ENCODE measurements around the gene EHD1. TPM values are rescaled to one million over a fixed set of nuclear protein-coding genes. Genes with fewer than 3 reads are reported as not detected.
A peak's percentile ranks its signal among the peaks of the same experiment; 100 is the strongest.

The EHD1 gene
- total and polyA plus RNA-seq, 4 donors: 40.9 to 102 (median 79.1) TPM

DNA sequence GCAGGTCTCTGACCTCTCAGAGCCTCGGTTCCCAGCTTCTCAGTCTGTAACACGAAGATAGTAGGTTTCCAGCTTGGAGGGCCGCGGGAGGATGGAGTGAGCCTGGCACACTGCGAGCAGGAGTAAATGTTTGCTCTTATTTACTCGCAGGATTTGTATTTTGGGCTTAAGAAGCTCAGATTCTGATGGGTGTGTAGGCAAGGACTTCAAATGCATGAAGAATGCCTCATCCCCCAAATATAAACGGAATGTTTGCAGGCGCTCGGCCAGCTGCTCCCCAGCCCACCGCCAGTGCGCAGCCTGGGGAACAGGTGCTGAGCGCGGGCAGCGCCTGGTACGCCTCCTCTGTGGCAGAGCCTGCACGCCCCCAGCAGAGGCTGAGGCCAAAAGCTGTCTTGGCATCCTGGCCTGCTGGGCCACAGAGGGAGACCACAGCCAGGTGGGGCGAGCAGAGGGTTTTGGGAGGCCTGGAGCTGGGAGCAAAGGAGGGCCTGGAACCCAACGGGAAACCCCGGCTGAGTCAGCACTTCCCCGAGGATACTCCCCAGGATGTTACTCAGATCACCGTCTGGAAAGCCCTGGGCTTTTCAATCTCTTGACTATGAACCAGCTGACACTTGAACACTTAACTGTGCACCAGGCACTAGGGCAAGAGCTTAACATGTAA is 9.4 kb downstream of the EHD1 start:
- Histone ChIP-seq H3K36me3 (ENCODE audit: control insufficient read depth, insufficient read depth, low read length) (peaks cover 77% of the 10 kb centered on the region), H3K4me1 (ENCODE audit: control insufficient read depth, insufficient read depth, low read length) (peaks cover 62% of the 10 kb centered on the region)
- 67% methylated on average over 17 of the region's 21 CpGs for WGBS (ENCODE audit: insufficient coverage)

DNA sequence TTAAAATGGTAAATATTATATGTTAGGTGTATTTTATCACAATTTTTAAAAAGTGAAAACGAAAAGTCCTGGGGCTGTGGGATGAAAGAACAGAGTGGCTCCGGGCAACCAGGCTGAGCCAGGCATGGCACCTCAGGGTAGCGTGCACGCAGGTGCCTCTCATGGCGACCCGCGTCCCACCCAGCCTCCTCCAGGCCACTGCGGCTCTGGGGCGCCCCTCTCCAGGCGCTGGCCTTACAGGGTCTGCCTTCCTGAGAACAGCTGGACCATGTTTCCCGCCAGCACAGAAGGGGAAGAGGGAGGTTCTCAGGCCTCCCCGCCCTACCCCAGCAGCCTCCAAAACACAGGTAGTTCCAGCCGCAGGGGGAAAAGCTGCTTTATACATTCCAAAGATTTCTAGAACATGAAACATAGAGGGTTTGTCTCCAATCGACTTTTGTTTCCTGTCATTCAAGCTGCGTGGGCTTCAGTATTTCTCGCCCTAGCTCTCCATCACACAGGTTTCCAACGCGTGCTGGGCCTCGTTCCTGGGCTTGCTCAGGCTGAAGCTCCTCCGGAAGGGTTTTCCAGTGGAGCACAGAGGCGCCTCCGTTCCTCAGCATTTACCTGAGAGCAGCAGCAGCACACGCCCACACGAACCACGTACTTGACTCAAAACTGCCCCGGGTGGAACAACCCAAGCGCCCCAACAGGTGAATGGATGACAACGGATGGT is 10.5 kb downstream of the EHD1 start:
- Histone ChIP-seq H3K4me1 (ENCODE audit: control insufficient read depth, insufficient read depth, low read length) (peaks cover 69% of the 10 kb centered on the region), H3K36me3 (ENCODE audit: control insufficient read depth, insufficient read depth, low read length) (peaks cover 79% of the 10 kb centered on the region), H3K9me3 (ENCODE audit: control insufficient read depth, insufficient read depth, low read length) (no peaks in the 10 kb centered on the region), H3K4me3 (ENCODE audit: low read depth, low read length) (no peak overlapping the region), H3K27me3 (ENCODE audit: control insufficient read depth, insufficient read depth, low read length) (no peaks in the 10 kb centered on the region), H3K27ac (ENCODE audit: low read depth, low read length) (no peak overlapping the region)
- DNase-seq (ENCODE audit: low read depth in 4 of 6, low spot score in 6 of 6): no peak
- WGBS (ENCODE audit: insufficient coverage): 94% methylated on average over 23 of the region's 28 CpGs

More for the DNA sequence above, 9.4 kb downstream of the EHD1 start:
- DNase-seq (ENCODE audit: low read depth in 4 of 6, low spot score in 6 of 6): peak in 1 of 6 donors; percentile 35
- Histone ChIP-seq H3K27ac (ENCODE audit: low read depth, low read length) (peak overlapping the region; percentile 48), H3K4me3 (ENCODE audit: low read depth, low read length) (no peak overlapping the region), H3K9me3 (ENCODE audit: control insufficient read depth, insufficient read depth, low read length) (no peaks in the 10 kb centered on the region), H3K27me3 (ENCODE audit: control insufficient read depth, insufficient read depth, low read length) (no peaks in the 10 kb centered on the region)

DNA sequence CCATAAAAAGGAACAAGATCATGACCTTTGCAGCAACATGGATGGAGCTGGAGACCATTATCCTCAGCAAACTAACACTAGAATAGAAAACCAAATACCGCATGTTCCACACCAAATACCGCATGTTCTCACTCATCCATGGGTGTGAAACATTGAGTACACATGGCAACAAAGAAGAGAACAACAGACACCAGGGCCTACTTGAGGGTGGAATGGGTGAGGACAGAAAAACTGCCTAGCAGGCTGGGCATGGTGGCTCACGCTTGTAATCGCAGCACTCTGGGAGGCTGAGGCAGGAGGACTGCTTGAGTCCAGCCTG is 12.3 kb downstream of the EHD1 start:
- 100% methylated on average over 1 of the region's 4 CpGs for WGBS (ENCODE audit: insufficient coverage)
- no peak for DNase-seq (ENCODE audit: low read depth in 4 of 6, low spot score in 6 of 6)
- H3K36me3 ChIP-seq (ENCODE audit: control insufficient read depth, insufficient read depth, low read length): peaks cover 68% of the 10 kb centered on the region
- H3K4me1 ChIP-seq (ENCODE audit: control insufficient read depth, insufficient read depth, low read length): peaks cover 65% of the 10 kb centered on the region
- H3K27me3 ChIP-seq (ENCODE audit: control insufficient read depth, insufficient read depth, low read length): no peaks in the 10 kb centered on the region
- no peaks in the 10 kb centered on the region for H3K9me3 ChIP-seq (ENCODE audit: control insufficient read depth, insufficient read depth, low read length)
- H3K4me3 ChIP-seq (ENCODE audit: low read depth, low read length): no peak overlapping the region
- H3K27ac ChIP-seq (ENCODE audit: low read depth, low read length): no peak overlapping the region

DNA sequence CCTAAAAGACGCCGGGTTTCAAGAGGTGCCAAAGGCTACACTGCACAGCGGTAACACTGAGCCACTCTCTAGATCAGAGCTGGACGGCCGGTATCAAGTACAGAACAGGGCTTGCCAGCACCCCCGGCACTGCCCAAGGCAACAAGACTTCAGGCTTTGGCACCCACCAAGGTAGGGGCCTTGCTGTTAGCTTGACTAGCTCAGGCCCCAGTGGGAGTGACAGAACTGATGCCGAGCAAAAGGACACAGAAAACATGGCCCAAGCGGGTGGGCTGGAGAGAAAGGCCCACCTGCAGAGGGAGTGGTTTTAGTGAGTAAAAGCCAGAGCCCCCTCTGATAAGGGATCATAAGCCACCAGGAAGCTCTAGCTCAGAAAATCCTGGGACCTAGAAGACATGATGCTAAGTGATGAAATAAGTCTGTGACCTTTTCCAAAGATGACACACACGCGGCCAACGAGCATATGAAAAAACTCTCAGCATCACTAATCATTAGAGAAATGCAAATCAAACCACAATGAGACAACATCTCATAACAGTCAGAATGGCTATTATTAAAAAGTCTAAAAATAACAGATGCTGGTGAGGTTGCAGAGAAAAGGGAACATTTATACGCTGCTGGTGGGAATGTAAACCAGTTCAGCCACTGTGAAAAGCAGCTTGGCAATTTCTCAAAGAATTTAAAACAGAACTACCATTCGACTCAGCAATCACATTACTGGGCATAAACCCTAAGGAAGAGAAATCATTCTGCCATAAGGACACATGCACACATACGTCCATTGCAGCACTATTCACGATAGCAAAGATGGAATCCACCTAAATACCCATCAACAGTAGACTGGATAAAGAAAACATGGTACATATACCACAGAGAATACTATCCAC is 12.9 kb downstream of the EHD1 start:
- Histone ChIP-seq H3K36me3 (ENCODE audit: control insufficient read depth, insufficient read depth, low read length) (peaks cover 63% of the 10 kb centered on the region), H3K9me3 (ENCODE audit: control insufficient read depth, insufficient read depth, low read length) (no peaks in the 10 kb centered on the region), H3K27ac (ENCODE audit: low read depth, low read length) (peak overlapping the region; percentile 85), H3K4me3 (ENCODE audit: low read depth, low read length) (no peak overlapping the region), H3K27me3 (ENCODE audit: control insufficient read depth, insufficient read depth, low read length) (no peaks in the 10 kb centered on the region), H3K4me1 (ENCODE audit: control insufficient read depth, insufficient read depth, low read length) (peaks cover 59% of the 10 kb centered on the region)
- DNase-seq (ENCODE audit: low read depth in 4 of 6, low spot score in 6 of 6): peak in 1 of 6 donors; percentile 33
- 66% methylated on average over 11 of the region's 15 CpGs for WGBS (ENCODE audit: insufficient coverage)

- Histone ChIP-seq H3K36me3 (ENCODE audit: control insufficient read depth, insufficient read depth, low read length) (peaks cover 64% of the 10 kb centered on the region), H3K4me1 (ENCODE audit: control insufficient read depth, insufficient read depth, low read length) (peaks cover 50% of the 10 kb centered on the region), H3K27me3 (ENCODE audit: control insufficient read depth, insufficient read depth, low read length) (no peaks in the 10 kb centered on the region), H3K9me3 (ENCODE audit: control insufficient read depth, insufficient read depth, low read length) (no peaks in the 10 kb centered on the region), H3K27ac (ENCODE audit: low read depth, low read length) (peak overlapping the region; percentile 85), H3K4me3 (ENCODE audit: low read depth, low read length) (peak overlapping the region; percentile 2)
- peak in 2 of 6 donors; percentile 34 to 85 for DNase-seq (ENCODE audit: low read depth in 4 of 6, low spot score in 6 of 6)
- WGBS (ENCODE audit: insufficient coverage): 41% methylated on average over 15 of the region's 18 CpGs
Observed at GRCh38 chr11:64864473-64865285, 13.7 kb downstream of the EHD1 start.

- DNase-seq (ENCODE audit: low read depth in 4 of 6, low spot score in 6 of 6): no peak
- H3K27ac ChIP-seq (ENCODE audit: low read depth, low read length): peak overlapping the region; percentile 85
- peaks cover 44% of the 10 kb centered on the region for H3K4me1 ChIP-seq (ENCODE audit: control insufficient read depth, insufficient read depth, low read length)
- WGBS (ENCODE audit: insufficient coverage): 53% methylated on average over 9 of the region's 9 CpGs
- H3K36me3 ChIP-seq (ENCODE audit: control insufficient read depth, insufficient read depth, low read length): peaks cover 64% of the 10 kb centered on the region
- no peak overlapping the region for H3K4me3 ChIP-seq (ENCODE audit: low read depth, low read length)
- H3K27me3 ChIP-seq (ENCODE audit: control insufficient read depth, insufficient read depth, low read length): no peaks in the 10 kb centered on the region
- no peaks in the 10 kb centered on the region for H3K9me3 ChIP-seq (ENCODE audit: control insufficient read depth, insufficient read depth, low read length)
Observed at GRCh38 chr11:64864135-64864472, 14.3 kb downstream of the EHD1 start.

DNA sequence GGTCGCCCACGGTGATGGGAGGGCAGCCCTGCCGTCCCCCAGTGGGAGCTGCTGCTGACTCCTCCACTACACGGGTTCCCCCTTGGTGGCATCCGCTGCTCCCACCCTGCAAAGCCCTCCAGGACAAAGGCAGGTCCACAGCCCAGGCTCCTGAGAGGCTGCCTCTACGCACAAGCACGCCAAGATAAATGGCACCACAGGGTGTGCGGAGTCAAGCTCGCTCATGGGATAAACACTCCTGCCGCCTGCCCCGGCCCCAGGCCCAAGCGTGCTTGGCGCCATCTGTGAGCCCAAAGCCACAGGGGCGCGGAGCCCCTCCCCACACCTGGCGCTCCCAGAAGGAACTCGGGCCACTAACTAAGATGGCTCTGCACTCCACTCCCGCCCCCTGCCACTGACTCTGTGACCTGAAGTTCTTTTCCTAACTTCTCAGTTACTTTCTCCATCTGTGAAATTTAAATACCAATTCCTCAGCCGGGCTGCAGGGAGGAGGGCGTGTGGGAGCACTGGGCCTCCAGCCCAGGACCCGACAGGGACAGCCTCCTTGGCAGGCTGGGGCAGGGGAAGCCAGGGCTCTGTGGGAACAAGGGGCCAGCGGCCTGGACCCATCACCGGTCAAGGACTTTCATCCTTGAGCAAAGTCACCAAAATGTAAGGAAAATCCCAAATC is 14.9 kb downstream of the EHD1 start:
- DNase-seq (ENCODE audit: low read depth in 4 of 6, low spot score in 6 of 6): peak in 2 of 6 donors; percentile 32 to 82
- H3K9me3 ChIP-seq (ENCODE audit: control insufficient read depth, insufficient read depth, low read length): no peaks in the 10 kb centered on the region
- H3K4me1 ChIP-seq (ENCODE audit: control insufficient read depth, insufficient read depth, low read length): peaks cover 40% of the 10 kb centered on the region
- peak overlapping the region; percentile 85 for H3K27ac ChIP-seq (ENCODE audit: low read depth, low read length)
- no peak overlapping the region for H3K4me3 ChIP-seq (ENCODE audit: low read depth, low read length)
- peaks cover 64% of the 10 kb centered on the region for H3K36me3 ChIP-seq (ENCODE audit: control insufficient read depth, insufficient read depth, low read length)
- WGBS (ENCODE audit: insufficient coverage): 26% methylated on average over 23 of the region's 23 CpGs
- no peaks in the 10 kb centered on the region for H3K27me3 ChIP-seq (ENCODE audit: control insufficient read depth, insufficient read depth, low read length)

GRCh38 chr11:64862987-64863390 is 15.4 kb downstream of the EHD1 start:
- DNase-seq (ENCODE audit: low read depth in 4 of 6, low spot score in 6 of 6): peak in 2 of 6 donors; percentile 40 to 72
- no peak overlapping the region for H3K4me3 ChIP-seq (ENCODE audit: low read depth, low read length)
- H3K27ac ChIP-seq (ENCODE audit: low read depth, low read length): peak overlapping the region; percentile 85
- no peaks in the 10 kb centered on the region for H3K9me3 ChIP-seq (ENCODE audit: control insufficient read depth, insufficient read depth, low read length)
- 9% methylated on average over 9 of the region's 9 CpGs for WGBS (ENCODE audit: insufficient coverage)
- H3K36me3 ChIP-seq (ENCODE audit: control insufficient read depth, insufficient read depth, low read length): peaks cover 65% of the 10 kb centered on the region
- peaks cover 37% of the 10 kb centered on the region for H3K4me1 ChIP-seq (ENCODE audit: control insufficient read depth, insufficient read depth, low read length)
- no peaks in the 10 kb centered on the region for H3K27me3 ChIP-seq (ENCODE audit: control insufficient read depth, insufficient read depth, low read length)
